NCI-H1930 (cell line): ENCODE data around the gene SIPA1L3.
"Not testable (repeated sequence)": the region's sequence is repeated elsewhere in the genome, so short reads cannot be mapped to it uniquely, and the experiment has no call there.

ENCODE experiments used
- DNase-seq, 2 experiments: peaks; one replicate each; lab custom pipeline; 2025; lab: John Stamatoyannopoulos, UW

The SIPA1L3 gene, protein sequence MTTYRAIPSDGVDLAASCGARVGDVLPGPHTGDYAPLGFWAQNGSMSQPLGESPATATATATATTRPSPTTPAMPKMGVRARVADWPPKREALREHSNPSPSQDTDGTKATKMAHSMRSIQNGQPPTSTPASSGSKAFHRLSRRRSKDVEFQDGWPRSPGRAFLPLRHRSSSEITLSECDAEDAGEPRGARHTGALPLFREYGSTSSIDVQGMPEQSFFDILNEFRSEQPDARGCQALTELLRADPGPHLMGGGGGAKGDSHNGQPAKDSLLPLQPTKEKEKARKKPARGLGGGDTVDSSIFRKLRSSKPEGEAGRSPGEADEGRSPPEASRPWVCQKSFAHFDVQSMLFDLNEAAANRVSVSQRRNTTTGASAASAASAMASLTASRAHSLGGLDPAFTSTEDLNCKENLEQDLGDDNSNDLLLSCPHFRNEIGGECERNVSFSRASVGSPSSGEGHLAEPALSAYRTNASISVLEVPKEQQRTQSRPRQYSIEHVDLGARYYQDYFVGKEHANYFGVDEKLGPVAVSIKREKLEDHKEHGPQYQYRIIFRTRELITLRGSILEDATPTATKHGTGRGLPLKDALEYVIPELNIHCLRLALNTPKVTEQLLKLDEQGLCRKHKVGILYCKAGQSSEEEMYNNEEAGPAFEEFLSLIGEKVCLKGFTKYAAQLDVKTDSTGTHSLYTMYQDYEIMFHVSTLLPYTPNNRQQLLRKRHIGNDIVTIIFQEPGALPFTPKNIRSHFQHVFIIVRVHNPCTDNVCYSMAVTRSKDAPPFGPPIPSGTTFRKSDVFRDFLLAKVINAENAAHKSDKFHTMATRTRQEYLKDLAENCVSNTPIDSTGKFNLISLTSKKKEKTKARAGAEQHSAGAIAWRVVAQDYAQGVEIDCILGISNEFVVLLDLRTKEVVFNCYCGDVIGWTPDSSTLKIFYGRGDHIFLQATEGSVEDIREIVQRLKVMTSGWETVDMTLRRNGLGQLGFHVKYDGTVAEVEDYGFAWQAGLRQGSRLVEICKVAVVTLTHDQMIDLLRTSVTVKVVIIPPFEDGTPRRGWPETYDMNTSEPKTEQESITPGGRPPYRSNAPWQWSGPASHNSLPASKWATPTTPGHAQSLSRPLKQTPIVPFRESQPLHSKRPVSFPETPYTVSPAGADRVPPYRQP (N-terminal part only)

GRCh38 chr19:37906869-37907734 is at the start of gene SIPA1L3:
Gene SIPA1L3, plus strand, starts transcription at chr19:37907208. Its CDS starts 174,358 bp downstream, at chr19:38081566.
- peak; percentile 96 to 99 for DNase-seq

GRCh38 chr19:37864501-37864900 is 42.5 kb upstream of the SIPA1L3 start:
- no peak for DNase-seq

DNA sequence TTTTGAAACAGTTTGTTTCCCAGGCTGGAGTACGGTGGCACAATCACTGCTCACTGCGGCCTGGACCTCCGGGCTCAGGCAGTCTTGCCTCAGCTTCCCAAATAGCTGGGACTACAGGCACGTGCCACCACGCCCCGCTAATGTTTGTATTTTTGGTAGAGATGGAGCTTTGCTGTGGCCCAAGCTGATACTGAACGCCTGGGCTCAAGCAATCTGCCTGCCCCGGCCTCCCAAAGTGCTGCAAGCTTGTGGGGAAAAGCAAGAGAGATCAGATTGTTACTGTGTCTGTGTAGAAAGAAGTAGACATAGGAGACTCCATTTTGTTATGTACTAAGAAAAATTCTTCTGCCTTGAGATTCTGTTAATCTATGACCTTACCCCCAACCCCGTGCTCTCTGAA is 41.1 kb upstream of the SIPA1L3 start:
- not testable (repeated sequence) for DNase-seq

DNA sequence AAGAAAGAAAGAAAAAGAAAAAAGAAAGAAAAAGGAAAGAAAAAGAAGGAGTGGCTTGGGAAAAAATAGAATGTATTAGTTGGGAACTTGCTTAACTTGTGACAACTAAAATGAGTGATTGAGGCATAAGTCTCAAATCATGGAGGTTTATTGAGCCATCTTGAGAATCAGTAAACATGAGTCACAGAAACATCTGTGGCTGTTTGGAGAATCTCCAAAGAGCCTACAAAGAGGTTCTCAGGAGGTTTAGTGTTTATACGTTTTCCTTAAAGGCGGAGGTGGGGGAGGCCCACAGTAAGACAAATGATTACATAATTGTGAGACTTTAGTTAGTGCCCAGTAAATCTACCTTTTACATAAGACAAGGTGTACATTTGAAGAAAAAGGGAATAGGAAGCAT is 39.2 kb upstream of the SIPA1L3 start:
- no peak for DNase-seq

GRCh38 chr19:37869766-37870340 is 37.2 kb upstream of the SIPA1L3 start:
- no peak for DNase-seq

DNA sequence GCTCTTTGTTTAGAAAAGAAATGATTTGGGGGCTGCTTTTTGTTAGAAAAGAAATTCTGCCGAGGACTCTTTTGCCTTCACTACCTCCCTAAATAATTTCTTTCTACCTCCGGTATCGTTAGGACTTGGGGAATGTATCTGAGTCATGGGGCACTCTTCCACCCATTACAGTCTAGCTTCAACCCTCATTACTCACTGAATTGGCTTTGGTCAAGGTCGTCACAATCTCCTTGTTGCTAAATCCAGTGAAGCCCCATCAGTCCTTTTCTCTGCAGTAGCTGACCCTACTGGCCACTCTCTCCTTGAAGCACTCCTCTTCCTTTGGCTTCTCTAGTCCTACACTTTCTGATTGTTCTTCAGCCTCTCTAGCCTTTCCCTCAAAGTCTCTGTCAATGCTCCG is 34.6 kb upstream of the SIPA1L3 start:
- no peak for DNase-seq

DNA sequence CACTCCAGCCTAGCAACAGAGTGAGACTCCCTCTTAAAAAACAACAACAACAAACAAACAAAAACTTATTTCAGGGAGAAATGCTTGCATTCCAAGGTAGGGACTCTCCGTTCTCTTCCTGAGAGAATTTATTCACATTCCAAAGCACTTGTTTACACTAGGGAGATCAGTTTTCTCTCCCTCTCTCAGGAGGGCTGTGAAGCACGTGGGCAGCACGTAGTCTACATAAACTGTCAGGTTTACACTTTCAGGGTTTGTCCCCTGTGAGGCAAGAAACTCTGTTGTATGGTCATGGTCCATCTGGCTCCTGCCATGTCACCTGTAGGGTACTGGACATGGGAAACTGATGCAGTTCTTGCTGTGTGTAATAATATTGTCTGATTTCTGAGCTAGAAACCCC is 32.2 kb upstream of the SIPA1L3 start:
- no peak for DNase-seq

GRCh38 chr19:37876032-37876431 is 31.0 kb upstream of the SIPA1L3 start:
- no peak for DNase-seq

DNA sequence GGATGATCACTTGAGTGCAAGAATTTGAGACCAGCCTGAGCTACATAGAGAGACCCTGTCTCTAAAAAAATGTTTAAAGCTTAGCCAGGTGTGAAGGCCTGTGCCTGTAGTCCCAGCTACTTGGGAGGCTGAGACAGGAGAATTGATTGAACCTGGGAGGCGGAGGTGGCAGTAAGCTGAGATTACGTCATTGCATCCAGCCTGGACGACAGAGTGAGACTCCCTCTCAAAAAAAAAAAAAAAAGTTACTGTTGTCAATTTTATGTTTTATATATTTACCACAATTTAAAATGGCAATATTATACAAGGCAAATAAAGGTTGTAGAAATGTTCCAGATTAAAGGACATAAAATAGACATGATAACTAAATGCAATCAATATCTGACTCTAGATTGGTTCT is 29.9 kb upstream of the SIPA1L3 start:
- DNase-seq = no peak

DNA sequence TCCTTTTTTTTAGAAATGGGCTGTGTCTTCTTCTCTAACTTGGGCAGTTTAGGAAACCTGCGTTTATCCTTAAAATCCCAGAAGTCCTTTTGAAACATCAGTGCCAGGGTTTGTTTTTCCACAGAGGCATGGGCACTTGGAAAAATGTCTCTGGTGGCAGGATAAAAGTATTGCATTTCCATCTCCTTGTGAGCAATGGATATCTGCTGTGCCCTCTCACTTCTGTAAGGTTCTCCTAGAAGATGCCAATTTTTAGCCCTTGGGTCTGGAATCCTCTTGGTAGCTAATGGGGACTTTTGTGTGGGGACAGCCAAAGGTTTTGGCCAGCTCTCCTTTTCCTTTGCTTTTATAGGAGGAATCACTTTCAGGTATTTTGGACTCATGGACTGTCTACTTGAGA is 21.6 kb upstream of the SIPA1L3 start:
- no peak for DNase-seq

- DNase-seq = no peak
Measured at GRCh38 chr19:37886571-37886970, 20.4 kb upstream of the SIPA1L3 start.

DNA sequence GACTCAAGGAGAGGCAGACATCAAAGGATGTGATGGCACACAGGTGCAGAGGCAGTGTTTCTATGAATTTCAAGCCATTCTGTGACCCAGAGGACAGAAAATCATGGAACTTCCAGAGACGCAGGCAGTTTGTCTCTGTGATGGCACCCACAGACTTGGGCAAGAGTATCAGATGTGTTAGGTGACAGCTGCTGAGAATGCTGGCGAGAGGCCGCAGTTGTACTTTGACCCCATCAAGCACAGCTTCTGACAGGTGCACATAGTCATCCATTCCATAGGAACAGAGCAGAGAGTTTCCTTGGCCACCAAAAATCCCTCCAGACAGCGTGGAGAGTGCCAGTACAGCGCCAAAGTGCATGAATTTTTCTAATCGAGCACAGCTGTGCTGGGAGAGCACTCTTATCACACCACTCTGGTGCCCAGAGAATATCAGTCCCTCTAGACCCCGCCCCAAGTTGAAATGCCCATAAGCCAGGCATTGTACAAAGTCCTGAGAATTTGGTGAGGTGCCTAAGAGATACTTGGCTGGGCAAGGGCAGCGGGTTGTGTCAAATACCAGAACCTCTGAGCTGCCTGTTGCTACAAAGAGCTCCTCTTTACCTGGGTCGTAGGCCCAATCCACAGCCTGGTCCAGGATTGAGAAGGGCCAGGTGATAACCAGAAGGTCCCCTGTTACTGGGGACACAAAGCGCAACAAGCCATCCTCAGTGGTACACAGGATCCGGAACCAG is 13.0 kb upstream of the SIPA1L3 start:
- no peak for DNase-seq

DNA sequence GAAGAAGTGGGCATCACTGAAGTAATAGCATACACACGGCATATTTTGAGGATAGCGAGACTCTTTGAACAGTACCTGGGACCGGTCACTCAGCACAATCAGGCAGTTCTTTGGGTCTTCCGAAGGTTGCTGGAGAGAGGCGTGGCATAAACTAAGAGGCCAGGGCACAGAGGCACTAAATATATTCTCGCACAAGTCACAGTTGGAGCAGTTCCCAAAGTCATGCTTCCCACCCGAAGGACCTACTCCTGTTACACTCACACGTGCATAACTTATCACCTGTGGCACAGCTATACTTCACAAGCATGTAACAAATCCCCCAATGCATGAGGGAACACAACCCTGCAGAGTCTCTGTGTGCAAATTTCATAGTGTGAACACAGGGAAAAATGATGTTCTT is 10.8 kb upstream of the SIPA1L3 start:
- no peak for DNase-seq

- no peak for DNase-seq
Measured at GRCh38 chr19:37899453-37899852, 7.6 kb upstream of the SIPA1L3 start.

DNA sequence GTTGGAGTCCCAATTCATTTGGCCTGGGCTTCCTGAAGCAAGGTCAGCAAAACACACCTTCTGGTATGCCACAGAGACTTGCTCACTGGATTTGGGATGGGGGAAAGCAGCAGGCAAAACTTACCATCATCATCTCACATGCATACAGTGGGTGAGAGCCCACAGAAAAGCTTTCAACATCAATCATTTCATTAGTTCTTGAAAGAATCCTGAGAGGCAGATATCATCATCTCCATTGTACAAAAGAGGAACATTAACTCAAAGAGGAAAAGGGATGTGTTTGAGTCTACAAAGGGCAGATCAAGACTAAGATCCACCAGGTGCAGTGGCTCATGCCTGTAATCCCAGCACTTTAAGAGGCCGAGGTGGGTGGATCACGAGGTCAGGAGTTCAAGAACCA is 7.0 kb upstream of the SIPA1L3 start:
- DNase-seq = no peak

DNA sequence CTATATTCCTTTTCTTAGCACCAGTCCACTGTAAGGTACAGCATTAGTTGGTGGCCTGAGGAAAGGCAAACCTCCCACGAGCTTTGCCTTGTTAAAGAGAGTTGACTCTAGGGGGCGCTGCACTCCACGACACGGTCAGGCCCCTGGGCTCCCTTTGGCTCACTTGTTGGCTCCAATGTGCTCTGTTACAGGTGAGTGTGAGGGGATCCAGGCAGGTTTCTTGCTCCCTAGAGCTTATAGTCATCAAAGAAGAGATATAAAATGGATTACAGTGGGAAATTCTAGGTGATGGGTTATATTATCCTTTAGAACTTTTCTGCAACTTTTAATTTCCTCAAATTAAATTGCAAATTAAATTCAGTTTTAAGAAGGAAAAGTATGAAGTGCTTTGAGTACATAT is 4.3 kb upstream of the SIPA1L3 start:
- peak; percentile 66 to 88 for DNase-seq

- no peak for DNase-seq
Measured at GRCh38 chr19:37903096-37903495, 3.9 kb upstream of the SIPA1L3 start.

DNA sequence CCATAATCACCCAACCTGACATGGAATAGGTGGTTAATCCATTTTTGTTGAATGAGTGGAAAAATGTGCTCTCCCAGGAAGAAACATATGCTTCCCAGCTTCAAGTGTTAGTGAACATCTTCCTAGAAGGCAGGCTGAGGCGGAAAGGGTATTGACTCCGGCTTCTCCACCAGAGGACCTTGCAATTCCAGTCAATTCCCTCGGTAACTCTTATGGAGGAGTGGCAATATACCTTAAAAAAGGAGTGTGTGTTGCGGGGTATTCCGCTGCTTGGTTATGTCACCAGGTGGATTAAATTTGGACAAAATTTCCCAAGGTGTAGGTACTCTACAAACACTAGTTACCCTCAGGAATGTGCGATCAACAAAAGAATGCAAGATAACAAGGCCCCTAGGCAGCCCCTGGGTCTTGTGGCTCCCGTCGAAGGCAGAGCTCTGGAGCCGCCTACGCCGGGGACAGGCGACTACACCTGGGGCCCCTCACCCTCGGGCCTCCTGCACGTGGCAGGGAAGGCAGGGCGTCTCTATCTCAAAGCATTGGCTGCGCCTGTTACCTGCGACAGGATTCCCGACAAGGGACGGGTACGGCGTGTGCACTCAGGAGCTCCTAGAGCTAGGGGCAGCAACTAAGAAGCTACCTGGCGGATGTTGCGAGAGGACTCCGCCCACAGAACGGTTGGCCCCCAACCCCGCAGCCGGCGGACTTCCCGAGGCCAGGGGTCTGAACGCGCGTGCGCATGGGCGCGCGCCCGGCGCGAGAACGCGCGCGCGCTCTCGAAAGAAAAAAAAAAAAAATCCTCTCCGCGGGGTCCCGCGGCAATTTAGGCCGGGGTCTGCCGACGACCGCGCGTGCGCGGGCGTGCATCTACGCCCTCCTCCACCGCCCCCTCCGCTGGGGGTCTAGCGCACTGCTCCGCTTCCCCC is 801 bp upstream of the SIPA1L3 start, which contains the start of gene WDR87:
Gene WDR87, minus strand, starts transcription at position 649 of the 923 bp plus-strand sequence. CDS start 8,355 bp downstream, outside the sequence.
- peak; percentile 88 to 89 for DNase-seq
